ENCODE measurements around the gene CYB561D1. TPM values are rescaled to one million over a fixed set of nuclear protein-coding genes. Genes with fewer than 3 reads are reported as not detected.
A peak's percentile ranks its signal among the peaks of the same experiment; 100 is the strongest.

The CYB561D1 gene
- total RNA-seq, 2 experiments from 2014 or later = 19.5 to 21.4 TPM

DNA sequence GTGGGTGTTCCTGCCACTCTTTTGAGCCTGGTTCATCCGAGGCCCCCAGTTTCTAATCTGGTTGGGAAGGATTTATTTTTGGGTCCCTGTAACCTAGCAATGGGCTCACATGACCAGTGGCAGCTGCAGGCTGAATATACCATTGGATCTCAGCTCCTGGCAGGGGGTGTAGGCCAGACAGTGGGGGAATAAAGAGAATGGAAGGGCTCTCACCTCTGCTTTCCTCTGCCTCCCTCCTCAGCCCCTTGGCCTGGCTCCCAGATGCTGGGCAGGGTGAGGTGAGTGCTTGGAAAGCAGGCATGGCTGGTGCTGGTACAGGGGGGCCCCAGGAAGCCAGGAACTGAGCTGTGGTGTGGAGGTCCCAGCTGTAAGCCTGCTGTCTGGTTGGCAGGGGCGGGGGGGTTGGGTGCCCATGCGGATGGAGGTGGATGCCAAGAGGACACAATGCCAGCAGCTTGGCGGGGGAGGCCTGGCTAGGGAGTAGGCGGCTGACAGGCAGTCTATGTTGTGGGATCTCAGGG, 42.1 kb downstream of the CYB561D1 start:
- ChIA-PET POLR2A (interaction anchor here (1.1 to 1.3 kb wide), 2 partner anchors 10 to 42 kb away, joined by 3 read pairs; partner anchors contain the start of gene CYB561D1), CTCF (interaction anchor here (7.4 to 17.9 kb wide), 2 partner anchors 9 to 41 kb away, joined by 52 to 779 read pairs; partner anchors contain the start of genes ATXN7L2 and CYB561D1)
- H3K4me3 Mint-ChIP-seq = no peak overlapping the region
- H3K27ac Mint-ChIP-seq = no peak overlapping the region
- H3K4me1 Mint-ChIP-seq = peaks cover 18% of the 10 kb centered on the region
- no peak for DNase-seq
- H3K9me3 Mint-ChIP-seq = no peaks in the 10 kb centered on the region
- H3K36me3 Mint-ChIP-seq (ENCODE audit: low read depth) = no peaks in the 10 kb centered on the region
- H3K27me3 Mint-ChIP-seq = peaks cover under 1% of the 10 kb centered on the region

GRCh38 chr1:109537450-109538178, 43.7 kb downstream of the CYB561D1 start:
- ChIA-PET CTCF (interaction anchor here (1.0 to 17.9 kb wide), 4 partner anchors 7 to 103 kb away, joined by 4 to 779 read pairs (median 38); partner anchors contain the start of genes ATXN7L2, CYB561D1 and GNAI3), POLR2A (interaction anchor here (2.2 kb wide), 1 partner anchor 11 kb away, joined by 7 read pairs; the partner anchor contains the start of gene GNAI3)
- H3K36me3 Mint-ChIP-seq (ENCODE audit: low read depth) = no peaks in the 10 kb centered on the region

GRCh38 chr1:109538827-109539555, 45.1 kb downstream of the CYB561D1 start:
- Mint-ChIP-seq H3K9me3 (no peaks in the 10 kb centered on the region), H3K27me3 (peaks cover 1% of the 10 kb centered on the region), H3K4me1 (no peaks in the 10 kb centered on the region), H3K36me3 (ENCODE audit: low read depth) (no peaks in the 10 kb centered on the region), H3K4me3 (no peak overlapping the region), H3K27ac (no peak overlapping the region)
- POLR2A ChIA-PET = interaction anchor here (1.6 to 2.2 kb wide), 2 partner anchors 10 to 55 kb away, joined by 4 to 7 read pairs; partner anchors contain the start of genes ATXN7L2 and GNAI3
- DNase-seq = no peak
- CTCF ChIA-PET = interaction anchor here (5.5 to 17.9 kb wide), 3 partner anchors 6 to 101 kb away, joined by 24 to 779 read pairs (median 52); partner anchors contain the start of genes ATXN7L2 and CYB561D1

More at GRCh38 chr1:109537450-109538178, 43.7 kb downstream of the CYB561D1 start:
- Mint-ChIP-seq H3K27ac (no peak overlapping the region), H3K9me3 (no peaks in the 10 kb centered on the region), H3K27me3 (peaks cover 1% of the 10 kb centered on the region), H3K4me3 (no peak overlapping the region), H3K4me1 (peaks cover 3% of the 10 kb centered on the region)
- DNase-seq = no peak

- ChIA-PET POLR2A (interaction anchor here (1.6 to 2.2 kb wide), 2 partner anchors 9 to 56 kb away, joined by 4 to 7 read pairs; partner anchors contain the start of genes ATXN7L2 and GNAI3), CTCF (interaction anchor here (5.5 to 17.9 kb wide), 2 partner anchors 45 to 101 kb away, joined by 24 to 779 read pairs; partner anchors contain the start of genes ATXN7L2 and CYB561D1)
- Mint-ChIP-seq H3K36me3 (ENCODE audit: low read depth) (no peaks in the 10 kb centered on the region), H3K27ac (no peak within 1 kb of the TSS), H3K27me3 (peaks cover 1% of the 10 kb centered on the region), H3K4me3 (no peak within 1 kb of the TSS), H3K9me3 (no peaks in the 10 kb centered on the region), H3K4me1 (no peaks in the 10 kb centered on the region)
- DNase-seq = no peak
Observed at GRCh38 chr1:109539676-109540075, 45.8 kb downstream of the CYB561D1 start, which contains the start of gene GPR61. GPR61 (plus strand) TSS chr1:109539872; CDS start chr1:109543023, 3,151 bp downstream.

DNA sequence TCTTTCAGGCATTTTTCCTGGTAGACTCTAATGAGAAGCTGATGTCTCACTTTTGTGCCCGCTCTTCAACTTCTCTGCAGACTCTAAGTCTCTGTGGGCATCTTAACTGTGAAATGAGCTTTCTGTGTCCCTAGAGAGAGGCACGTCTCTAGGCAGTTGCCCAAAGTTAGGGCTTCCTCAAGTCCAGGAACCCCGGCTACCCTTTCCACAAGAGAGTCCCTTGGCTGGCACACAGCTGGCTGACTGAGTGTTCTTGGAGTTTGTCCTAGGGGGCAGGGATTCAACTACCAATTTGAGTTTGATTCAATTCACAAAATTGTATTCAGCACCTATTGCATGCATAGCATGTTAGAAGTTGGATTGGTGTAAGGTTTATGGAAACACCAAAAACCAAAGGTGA, 47.2 kb downstream of the CYB561D1 start:
- peaks cover 1% of the 10 kb centered on the region for H3K27me3 Mint-ChIP-seq
- no peak overlapping the region for H3K27ac Mint-ChIP-seq
- no peak for DNase-seq
- POLR2A ChIA-PET = interaction anchor here (1.2 kb wide), 2 partner anchors 57 to 90 kb away, joined by 3 read pairs; partner anchors contain the start of gene ATXN7L2
- no peak overlapping the region for H3K4me3 Mint-ChIP-seq
- CTCF ChIA-PET = interaction anchor here (1.0 to 17.9 kb wide), 7 partner anchors 8 to 470 kb away, joined by 3 to 779 read pairs (median 5); partner anchors contain the start of genes AHCYL1, ATXN7L2 and CYB561D1
- H3K4me1 Mint-ChIP-seq = peaks cover 2% of the 10 kb centered on the region
- H3K36me3 Mint-ChIP-seq (ENCODE audit: low read depth) = no peaks in the 10 kb centered on the region
- no peaks in the 10 kb centered on the region for H3K9me3 Mint-ChIP-seq

DNA sequence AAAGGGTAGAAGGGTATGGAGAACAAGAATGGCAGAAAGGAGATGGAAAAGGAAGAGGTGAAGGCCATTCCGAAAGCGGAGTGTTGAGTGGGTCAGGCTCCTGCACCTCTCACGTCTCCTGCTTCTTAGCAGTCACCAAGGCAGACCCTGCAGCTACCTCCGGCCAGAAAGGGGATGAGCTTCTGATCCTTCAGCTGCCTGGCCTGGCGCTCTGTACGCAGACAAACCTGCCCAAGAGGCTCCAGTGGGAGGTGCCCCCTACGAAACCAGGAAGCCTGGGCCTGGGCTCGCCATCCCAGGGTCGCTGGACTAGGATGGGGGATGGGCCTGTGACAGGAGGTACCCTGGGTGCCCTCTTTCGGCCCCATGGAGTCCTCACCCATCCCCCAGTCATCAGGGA, 48.8 kb downstream of the CYB561D1 start:
- Mint-ChIP-seq H3K27ac (peak overlapping the region; percentile 28), H3K4me3 (no peak overlapping the region), H3K27me3 (peaks cover 1% of the 10 kb centered on the region), H3K9me3 (no peaks in the 10 kb centered on the region), H3K36me3 (ENCODE audit: low read depth) (peaks cover 2% of the 10 kb centered on the region), H3K4me1 (peaks cover 13% of the 10 kb centered on the region)
- POLR2A ChIA-PET = no interaction called here
- CTCF ChIA-PET = interaction anchor here (1.2 to 17.9 kb wide), 5 partner anchors 8 to 442 kb away, joined by 3 to 779 read pairs (median 24); partner anchors contain the start of genes AHCYL1, ATXN7L2 and CYB561D1
- no peak for DNase-seq

DNA sequence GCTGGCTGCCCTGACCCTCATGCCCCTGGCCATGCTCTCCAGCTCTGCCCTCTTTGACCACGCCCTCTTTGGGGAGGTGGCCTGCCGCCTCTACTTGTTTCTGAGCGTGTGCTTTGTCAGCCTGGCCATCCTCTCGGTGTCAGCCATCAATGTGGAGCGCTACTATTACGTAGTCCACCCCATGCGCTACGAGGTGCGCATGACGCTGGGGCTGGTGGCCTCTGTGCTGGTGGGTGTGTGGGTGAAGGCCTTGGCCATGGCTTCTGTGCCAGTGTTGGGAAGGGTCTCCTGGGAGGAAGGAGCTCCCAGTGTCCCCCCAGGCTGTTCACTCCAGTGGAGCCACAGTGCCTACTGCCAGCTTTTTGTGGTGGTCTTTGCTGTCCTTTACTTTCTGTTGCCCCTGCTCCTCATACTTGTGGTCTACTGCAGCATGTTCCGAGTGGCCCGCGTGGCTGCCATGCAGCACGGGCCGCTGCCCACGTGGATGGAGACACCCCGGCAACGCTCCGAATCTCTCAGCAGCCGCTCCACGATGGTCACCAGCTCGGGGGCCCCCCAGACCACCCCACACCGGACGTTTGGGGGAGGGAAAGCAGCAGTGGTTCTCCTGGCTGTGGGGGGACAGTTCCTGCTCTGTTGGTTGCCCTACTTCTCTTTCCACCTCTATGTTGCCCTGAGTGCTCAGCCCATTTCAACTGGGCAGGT, 49.5 kb downstream of the CYB561D1 start:
- peaks cover 14% of the 10 kb centered on the region for H3K4me1 Mint-ChIP-seq
- no peak overlapping the region for H3K27ac Mint-ChIP-seq

DNA sequence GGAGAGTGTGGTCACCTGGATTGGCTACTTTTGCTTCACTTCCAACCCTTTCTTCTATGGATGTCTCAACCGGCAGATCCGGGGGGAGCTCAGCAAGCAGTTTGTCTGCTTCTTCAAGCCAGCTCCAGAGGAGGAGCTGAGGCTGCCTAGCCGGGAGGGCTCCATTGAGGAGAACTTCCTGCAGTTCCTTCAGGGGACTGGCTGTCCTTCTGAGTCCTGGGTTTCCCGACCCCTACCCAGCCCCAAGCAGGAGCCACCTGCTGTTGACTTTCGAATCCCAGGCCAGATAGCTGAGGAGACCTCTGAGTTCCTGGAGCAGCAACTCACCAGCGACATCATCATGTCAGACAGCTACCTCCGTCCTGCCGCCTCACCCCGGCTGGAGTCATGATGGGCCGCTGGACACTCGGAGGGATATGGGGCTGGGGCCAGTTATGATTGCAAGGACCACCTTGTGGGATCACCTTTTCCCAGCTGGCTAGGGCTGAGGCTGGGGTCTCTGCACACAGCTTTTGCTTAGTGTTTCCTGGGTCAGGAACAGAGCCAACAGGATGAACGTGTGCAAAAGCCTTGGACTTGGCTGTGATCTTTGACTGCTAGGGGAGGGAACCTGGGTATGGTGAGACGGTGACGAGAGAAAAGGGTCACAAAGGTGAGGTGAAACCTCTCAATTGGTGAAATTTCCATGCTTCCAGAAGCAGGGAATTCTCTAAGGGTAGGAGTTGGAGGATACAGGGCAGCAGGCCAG, 50.3 kb downstream of the CYB561D1 start:
- no peak overlapping the region for H3K4me3 Mint-ChIP-seq
- H3K9me3 Mint-ChIP-seq = no peaks in the 10 kb centered on the region
- H3K27ac Mint-ChIP-seq = no peak overlapping the region
- H3K4me1 Mint-ChIP-seq = peaks cover 18% of the 10 kb centered on the region
- no peak for DNase-seq
- peaks cover 1% of the 10 kb centered on the region for H3K27me3 Mint-ChIP-seq
- peaks cover 13% of the 10 kb centered on the region for H3K36me3 Mint-ChIP-seq (ENCODE audit: low read depth)
- POLR2A ChIA-PET = interaction anchor here (1.0 kb wide), 1 partner anchor 86 kb away, joined by 3 read pairs; no protein-coding TSS in a partner anchor
- CTCF ChIA-PET = interaction anchor here (1.2 to 17.9 kb wide), 7 partner anchors 9 to 440 kb away, joined by 4 to 779 read pairs (median 52); partner anchors contain the start of genes AHCYL1, AMPD2, ATXN7L2 and CYB561D1

More for the DNA sequence above, 49.5 kb downstream of the CYB561D1 start:
- H3K9me3 Mint-ChIP-seq = no peaks in the 10 kb centered on the region
- peaks cover 1% of the 10 kb centered on the region for H3K27me3 Mint-ChIP-seq
- no peak overlapping the region for H3K4me3 Mint-ChIP-seq
- CTCF ChIA-PET = interaction anchor here (1.2 to 17.9 kb wide), 6 partner anchors 8 to 441 kb away, joined by 4 to 779 read pairs (median 38); partner anchors contain the start of genes AHCYL1, ATXN7L2 and CYB561D1
- peaks cover 8% of the 10 kb centered on the region for H3K36me3 Mint-ChIP-seq (ENCODE audit: low read depth)
- POLR2A ChIA-PET = no interaction called here
- DNase-seq = no peak

DNA sequence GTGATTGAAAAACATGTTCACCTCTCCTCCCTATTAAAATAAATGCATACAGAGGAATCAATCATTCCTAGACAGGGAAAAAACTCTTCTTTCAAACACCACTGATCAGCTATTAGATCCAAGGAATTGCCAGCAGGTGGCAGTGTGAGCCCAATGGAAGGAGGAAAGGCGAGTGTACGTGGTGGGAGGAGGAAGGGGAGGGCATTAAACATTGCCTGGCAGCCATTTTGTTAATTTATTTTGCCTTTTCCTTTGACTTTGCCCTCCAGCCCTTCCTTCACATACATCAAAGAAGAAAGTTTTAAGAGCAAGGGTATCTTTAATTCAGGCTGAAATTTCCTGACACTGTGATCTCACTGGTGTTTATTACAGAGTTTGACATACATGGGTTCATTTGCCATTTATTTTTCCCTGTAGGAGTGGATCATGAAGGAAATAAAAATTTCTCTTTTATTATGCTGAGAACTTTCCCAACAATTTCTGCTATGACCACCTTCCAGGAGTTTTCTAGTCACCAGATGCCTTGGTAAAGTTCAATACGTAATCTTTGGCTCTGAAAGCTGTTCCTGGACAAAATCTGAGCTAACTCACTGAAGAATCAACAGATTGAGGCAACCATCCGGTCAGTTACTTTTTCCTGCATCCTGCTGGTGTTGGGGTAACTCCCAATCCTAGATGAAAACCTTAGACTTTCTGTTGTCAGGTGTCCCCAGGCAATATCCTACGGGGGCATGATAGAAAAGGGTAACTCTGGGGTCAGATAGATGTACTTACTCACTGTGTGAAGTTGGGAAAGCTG, 52.6 kb downstream of the CYB561D1 start:
- Mint-ChIP-seq H3K4me1 (peaks cover 38% of the 10 kb centered on the region), H3K36me3 (ENCODE audit: low read depth) (peaks cover 18% of the 10 kb centered on the region), H3K9me3 (no peaks in the 10 kb centered on the region), H3K27ac (peak overlapping the region; percentile 99), H3K27me3 (no peaks in the 10 kb centered on the region), H3K4me3 (peak overlapping the region; percentile 94)
- ChIA-PET POLR2A (interaction anchor here (0.7 to 2.4 kb wide), 26 partner anchors 10 to 488 kb away, joined by 3 to 22 read pairs (median 4); partner anchors contain the start of genes AHCYL1, AMPD2, ATXN7L2 and CYB561D1), CTCF (interaction anchor here (0.7 to 4.9 kb wide), 26 partner anchors 12 to 488 kb away, joined by 3 to 101 read pairs (median 5); partner anchors contain the start of genes AHCYL1, AMPD2, GNAT2 and STRIP1)
- peak; percentile 91 for DNase-seq
